Natural killer cell treated with Interleukin-12 subunit alpha and Interleukin-12 subunit beta and Interleukin-15 and Interleukin-18, amount 100 ng/mL, for 72 hours (primary cell): ENCODE results near the gene DTX3. TPM values are rescaled to one million over a fixed set of nuclear protein-coding genes. Genes with fewer than 3 reads are reported as not detected.

Experiments used
- ATAC-seq, 2 donors: fragments of 150-1000 bp; cut with Tn5 transposase in 1 of 2; sonication (Bioruptor Pico), chemical (Tn5 transposase) in 1 of 2; 2 replicates each; pipeline ENCODE4 v1.10.0; 2021
- DNase-seq: peaks from one replicate; pipeline ENCODE4 v3.0.0; 2022; ENCODE audit warnings: low spot score
- H3K27ac Mint-ChIP-seq, 2 donors: 1 replicate in 1 of 2; 2 replicates in 1 of 2; pipeline ENCODE4 v1.8.0; 2022; ENCODE audit warnings: mixed read lengths in 2 of 2, mild to moderate bottlenecking in 1 of 2, moderate library complexity in 1 of 2
- H3K27me3 Mint-ChIP-seq, 2 donors: 1 replicate in 1 of 2; 2 replicates in 1 of 2; pipeline ENCODE4 v1.8.0; 2022; ENCODE audit warnings: mixed read lengths in 2 of 2
- H3K36me3 Mint-ChIP-seq: one replicate; pipeline ENCODE4 v1.8.0; 2022; ENCODE audit warnings: mixed read lengths
- H3K4me1 Mint-ChIP-seq, 2 donors: 1 replicate in 1 of 2; 2 replicates in 1 of 2; pipeline ENCODE4 v1.8.0; 2022; ENCODE audit warnings: low read depth in 2 of 2, mixed read lengths in 2 of 2, mild to moderate bottlenecking in 1 of 2
- H3K4me3 Mint-ChIP-seq: one replicate; pipeline ENCODE4 v1.8.0; 2022; ENCODE audit warnings: mixed read lengths
- H3K9me3 Mint-ChIP-seq: 2 replicates; pipeline ENCODE4 v1.8.0; 2022; ENCODE audit warnings: mixed read lengths
- total RNA-seq, 2 donors: library from RNA; stranded (reverse); gene quantifications; one replicate each; pipeline ENCODE4 v1.2.3, GENCODE V29; 2022

The DTX3 gene
- total RNA-seq, 2 donors from 2014 or later = 15.6 to 18.4 TPM

DNA sequence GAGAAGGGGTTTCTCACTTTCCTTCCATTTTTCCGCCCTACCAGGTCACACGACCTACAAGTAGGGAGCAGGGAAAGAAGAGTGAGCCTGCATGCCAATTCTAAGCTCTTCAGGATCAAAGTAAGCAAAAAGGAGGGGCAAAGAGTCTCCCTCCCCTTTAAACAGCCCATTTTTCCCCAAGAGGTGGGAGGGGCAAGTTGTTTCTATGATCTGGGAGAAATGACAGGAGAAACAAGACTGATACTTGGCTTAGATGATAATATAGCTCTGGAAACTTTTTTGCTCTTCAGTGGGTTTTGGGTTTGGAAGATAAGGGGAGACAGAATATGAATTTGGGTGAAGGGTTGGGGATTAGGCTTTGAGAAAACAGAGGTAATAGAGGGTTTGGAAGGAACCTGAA lies 1.8 kb downstream of the DTX3 start:
- Mint-ChIP-seq H3K27me3 (no peaks in the 10 kb centered on the region), H3K9me3 (no peaks in the 10 kb centered on the region), H3K27ac (no peak overlapping the region), H3K4me3 (peak overlapping the region; percentile 75), H3K4me1 (peaks cover 23 to 38% of the 10 kb centered on the region in 2 donors), H3K36me3 (peaks cover 6% of the 10 kb centered on the region)
- no peak for ATAC-seq
- DNase-seq = no peak

DNA sequence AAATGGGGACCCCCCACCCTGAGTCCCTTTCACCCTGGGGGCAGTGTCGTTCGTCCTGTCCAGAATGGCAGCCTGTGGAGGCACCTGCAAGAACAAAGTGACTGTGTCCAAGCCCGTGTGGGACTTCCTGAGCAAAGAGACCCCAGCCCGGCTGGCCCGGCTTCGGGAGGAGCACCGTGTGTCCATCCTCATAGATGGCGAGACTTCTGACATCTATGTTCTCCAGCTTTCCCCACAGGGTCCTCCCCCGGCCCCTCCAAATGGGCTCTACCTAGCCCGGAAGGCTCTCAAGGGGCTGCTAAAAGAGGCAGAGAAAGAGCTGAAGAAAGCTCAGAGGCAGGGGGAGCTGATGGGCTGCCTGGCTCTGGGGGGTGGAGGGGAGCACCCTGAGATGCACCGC lies 2.2 kb downstream of the DTX3 start:
- Mint-ChIP-seq H3K4me1 (peaks cover 23 to 34% of the 10 kb centered on the region in 2 donors), H3K9me3 (no peaks in the 10 kb centered on the region), H3K27ac (no peak overlapping the region), H3K27me3 (no peaks in the 10 kb centered on the region), H3K36me3 (peaks cover 6% of the 10 kb centered on the region), H3K4me3 (peak overlapping the region; percentile 75)
- ATAC-seq (no peak), DNase-seq (no peak)

DNA sequence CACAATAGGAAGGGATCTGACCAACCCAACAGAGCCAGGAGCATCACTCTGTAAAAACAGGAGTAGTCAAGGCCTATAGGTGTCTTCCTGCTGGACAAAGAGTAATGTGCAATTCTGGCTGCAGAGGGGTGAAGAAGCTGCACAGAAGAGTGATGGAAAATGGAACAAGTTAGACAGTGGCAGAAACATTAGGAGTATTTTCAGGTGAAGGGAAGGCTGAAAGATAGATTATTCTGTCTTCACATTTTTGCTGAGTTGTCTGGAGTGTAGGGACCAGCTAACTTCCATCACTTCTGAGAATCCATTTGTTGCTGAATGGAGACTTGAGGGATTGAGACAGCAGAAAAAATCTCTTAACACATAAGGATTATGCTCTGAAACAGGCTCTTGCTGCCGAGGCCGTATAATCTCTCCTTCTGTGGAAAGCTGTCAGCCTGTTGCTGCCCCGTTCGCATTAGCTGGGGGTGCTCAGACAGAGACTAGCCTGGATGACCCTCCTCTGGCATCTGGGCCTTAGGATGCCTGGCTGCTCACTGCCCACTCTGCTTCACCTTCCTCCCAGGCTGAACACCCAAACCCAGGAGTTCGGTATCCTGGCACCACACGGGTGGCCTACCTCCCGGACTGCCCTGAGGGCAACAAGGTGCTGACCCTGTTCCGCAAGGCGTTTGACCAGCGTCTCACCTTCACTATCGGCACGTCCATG lies 3.5 kb downstream of the DTX3 start:
- DNase-seq (no peak), ATAC-seq (no peak)
- Mint-ChIP-seq H3K4me3 (no peak overlapping the region), H3K9me3 (no peaks in the 10 kb centered on the region), H3K36me3 (no peaks in the 10 kb centered on the region), H3K27me3 (no peaks in the 10 kb centered on the region), H3K27ac (no peak overlapping the region), H3K4me1 (peaks cover 15 to 26% of the 10 kb centered on the region in 2 donors)

DNA sequence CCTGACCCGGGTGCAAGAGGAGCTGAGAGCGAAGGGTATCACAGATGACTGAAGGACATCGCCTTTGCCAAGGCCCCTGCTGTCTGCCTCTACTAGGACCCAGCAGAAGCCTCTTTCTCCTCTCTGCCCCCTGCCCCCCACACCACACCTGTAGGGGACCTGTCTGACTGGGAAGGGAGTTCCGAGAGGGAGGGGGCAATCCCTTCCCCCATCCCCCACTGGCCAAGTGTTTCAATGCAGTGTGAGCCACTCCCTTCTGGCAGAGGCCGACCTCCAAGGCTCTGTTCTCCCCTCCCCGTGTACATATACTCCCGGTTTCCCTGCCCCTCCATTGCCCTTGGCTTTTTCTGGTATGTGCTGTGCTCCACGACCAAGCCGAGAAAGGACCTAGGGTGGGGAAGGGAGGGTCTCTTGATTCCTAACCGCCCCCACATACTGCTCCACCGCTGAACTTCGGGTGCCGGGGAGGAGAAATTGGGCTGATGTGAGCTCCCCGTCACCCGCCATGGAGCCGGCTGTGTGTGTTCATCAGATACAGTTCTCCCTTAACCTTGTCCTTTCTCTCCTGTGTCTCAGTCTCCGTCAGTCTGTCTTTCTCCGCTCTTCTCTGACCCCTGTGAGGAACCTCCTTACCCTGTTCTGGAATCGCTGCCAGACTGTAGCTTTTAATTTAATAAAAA lies 4.6 kb downstream of the DTX3 start:
- Mint-ChIP-seq H3K27me3 (no peaks in the 10 kb centered on the region), H3K4me3 (no peak overlapping the region), H3K4me1 (peaks cover 8 to 16% of the 10 kb centered on the region in 2 donors), H3K9me3 (no peaks in the 10 kb centered on the region), H3K36me3 (no peaks in the 10 kb centered on the region), H3K27ac (no peak overlapping the region)
- ATAC-seq = no peak
- DNase-seq = no peak

DNA sequence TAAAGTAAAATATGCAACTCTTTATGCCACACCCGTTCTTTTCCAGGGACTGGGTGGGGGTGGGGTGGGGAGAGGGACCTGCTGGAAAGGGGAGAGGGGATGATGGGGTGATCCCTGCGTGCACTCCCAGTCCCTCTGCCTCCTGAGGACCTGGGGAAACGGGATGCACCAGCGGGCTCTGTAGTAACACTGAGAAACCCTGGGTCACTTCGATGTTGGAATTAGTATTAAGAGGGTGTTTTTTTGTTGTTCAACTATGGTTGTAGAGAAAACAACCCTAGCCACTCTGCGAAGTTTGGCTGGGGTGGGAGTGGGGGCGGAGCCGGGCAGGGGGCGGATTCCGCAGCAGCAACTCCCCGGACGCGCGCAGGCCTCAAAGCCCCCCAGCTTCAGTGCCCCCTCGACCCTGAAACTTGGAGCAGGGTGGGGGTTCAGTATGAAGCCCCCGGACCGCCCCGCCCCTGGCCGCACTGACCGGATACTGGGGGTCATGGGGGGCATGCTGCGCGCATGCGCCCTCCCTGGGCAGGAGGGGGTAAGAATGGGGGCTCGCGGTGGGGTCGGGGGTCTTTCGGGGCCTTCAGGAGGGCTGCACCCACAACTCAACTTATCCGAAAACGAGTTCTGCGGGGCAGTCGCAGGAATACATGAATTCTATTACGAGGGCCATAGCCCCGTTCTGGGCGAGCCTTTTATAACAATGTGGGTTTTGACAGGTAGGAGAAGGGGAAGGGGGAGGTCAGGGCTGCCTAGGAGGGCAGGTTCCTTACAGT lies 5.3 kb downstream of the DTX3 start:
- ATAC-seq = no peak
- DNase-seq = no peak
- H3K4me3 Mint-ChIP-seq = peak overlapping the region; percentile 54
- H3K36me3 Mint-ChIP-seq = no peaks in the 10 kb centered on the region
- no peaks in the 10 kb centered on the region for H3K27me3 Mint-ChIP-seq
- H3K4me1 Mint-ChIP-seq = peaks cover 8 to 12% of the 10 kb centered on the region in 2 donors
- no peaks in the 10 kb centered on the region for H3K9me3 Mint-ChIP-seq
- H3K27ac Mint-ChIP-seq = peak overlapping the region in 1 of 2 donors; percentile 54

DNA sequence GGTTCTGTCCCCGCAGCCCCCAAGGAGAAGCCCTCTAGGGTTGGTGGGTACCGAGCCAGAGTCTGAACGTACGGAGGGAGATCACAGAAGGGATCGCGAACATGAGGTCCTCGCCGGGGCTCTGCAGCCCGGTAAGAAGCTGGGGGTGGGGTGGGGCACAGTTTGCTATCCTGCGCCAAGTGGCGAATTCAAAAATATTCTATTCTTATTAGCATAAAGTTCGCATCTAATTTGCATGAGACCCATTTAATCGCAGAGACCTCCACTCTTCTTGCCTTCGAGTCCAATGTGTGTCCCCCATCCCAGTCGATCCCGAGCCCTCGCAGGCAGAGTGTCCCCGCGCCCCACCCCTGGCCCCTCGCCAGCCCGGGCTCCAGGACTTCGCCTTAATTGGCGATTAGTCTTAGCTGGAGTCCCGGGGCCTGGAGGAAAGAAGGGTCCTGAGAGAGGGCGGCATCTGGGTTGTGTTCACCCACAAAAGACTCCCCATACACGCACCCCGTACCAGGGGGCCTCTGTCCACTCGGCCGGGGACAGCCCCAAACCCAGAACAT lies 6.0 kb downstream of the DTX3 start:
- ATAC-seq = no peak
- Mint-ChIP-seq H3K27ac (peak overlapping the region in 1 of 2 donors; percentile 54), H3K27me3 (no peaks in the 10 kb centered on the region), H3K4me1 (peaks cover 3 to 5% of the 10 kb centered on the region in 2 donors), H3K36me3 (no peaks in the 10 kb centered on the region), H3K9me3 (no peaks in the 10 kb centered on the region), H3K4me3 (peak overlapping the region; percentile 54)
- no peak for DNase-seq

DNA sequence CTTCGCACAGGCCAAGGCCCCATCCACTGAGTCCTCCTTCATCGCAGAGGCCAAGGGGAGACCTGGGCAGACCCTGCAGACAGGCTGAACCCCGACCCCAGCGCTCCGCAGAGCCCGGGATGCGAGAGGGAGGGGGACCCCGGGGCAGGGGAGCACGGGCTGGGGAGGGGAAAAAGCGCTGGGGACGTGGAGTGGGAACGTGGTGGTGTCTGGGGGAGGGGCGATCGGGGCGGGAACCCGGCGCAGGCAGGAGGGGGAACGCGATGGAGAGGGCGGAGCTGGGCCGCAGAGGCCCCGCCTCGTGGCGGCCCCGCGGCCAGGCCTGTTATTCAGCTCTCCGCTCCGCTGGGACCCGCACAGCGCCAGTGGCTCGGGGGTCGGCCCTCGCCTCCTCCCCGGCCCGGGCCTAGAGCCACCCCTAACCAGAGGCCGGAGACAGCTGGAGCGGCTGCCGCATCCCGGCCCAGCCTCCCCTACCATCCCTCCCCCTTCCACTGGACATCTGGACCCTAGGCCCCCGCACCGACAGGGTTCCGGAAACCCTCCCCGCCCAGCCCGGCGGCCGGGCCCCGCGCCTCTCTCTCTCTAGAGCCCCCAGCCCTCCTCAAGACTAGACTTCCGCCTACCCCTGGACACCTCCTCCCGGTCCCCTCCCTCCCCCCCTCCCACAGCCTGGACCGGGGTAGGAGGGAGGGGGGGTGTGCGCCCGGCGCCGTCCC lies 6.6 kb downstream of the DTX3 start, which contains the start of gene ARHGEF25:
ARHGEF25 (plus strand) TSS at position 328 of the 719 bp plus-strand sequence. CDS start 460 bp downstream, outside the sequence.
- peak; percentile 82 to 84 for ATAC-seq
- H3K9me3 Mint-ChIP-seq = no peaks in the 10 kb centered on the region
- peak within 1 kb of the TSS in 1 of 2 donors; percentile 54 for H3K27ac Mint-ChIP-seq
- H3K4me1 Mint-ChIP-seq = peaks cover 0 to 3% of the 10 kb centered on the region in 2 donors
- peak within 1 kb of the TSS; percentile 54 for H3K4me3 Mint-ChIP-seq
- no peaks in the 10 kb centered on the region for H3K27me3 Mint-ChIP-seq
- DNase-seq = no peak
- H3K36me3 Mint-ChIP-seq = no peaks in the 10 kb centered on the region

DNA sequence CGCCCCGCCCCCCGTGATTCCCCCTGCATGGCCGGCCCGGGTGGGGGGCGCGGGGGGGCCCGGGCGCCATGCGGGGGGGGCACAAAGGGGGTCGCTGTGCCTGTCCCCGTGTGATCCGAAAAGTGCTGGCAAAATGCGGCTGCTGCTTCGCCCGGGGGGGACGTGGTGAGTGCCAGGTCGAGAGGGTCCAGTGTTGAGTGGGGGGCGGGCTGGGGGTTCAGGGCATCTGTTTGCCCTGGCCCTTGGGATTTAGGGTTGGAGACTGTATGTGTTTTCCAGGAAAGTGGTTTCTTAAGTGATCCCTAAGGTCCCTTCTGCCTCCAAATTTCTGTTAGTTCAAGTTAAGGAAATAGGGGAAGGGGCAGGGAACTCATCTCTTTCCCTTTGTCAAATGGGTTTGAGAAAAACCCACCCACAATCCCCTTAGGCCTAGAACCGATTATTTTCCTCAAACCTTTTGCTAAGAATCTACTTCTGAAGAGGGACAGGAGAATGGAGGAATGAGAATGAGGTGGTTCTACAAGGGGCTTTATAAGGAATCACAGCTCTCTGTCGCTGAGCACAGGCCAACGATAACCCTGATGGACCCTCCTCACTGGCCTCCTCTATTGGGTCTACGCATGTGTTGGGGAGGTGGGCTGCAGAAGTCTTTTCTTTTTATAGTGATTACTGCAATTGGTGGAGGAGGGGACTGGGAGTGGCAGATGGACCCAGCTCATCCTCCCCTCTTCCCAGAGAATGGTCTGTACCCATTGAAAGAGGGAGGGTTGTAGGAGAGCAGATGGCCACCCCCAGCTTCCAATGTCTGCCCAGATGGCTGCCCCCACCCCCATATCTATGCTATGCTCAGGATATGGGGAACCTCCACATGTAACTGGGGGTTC lies 7.4 kb downstream of the DTX3 start:
- no peak for DNase-seq
- no peak for ATAC-seq
- no peaks in the 10 kb centered on the region for H3K36me3 Mint-ChIP-seq
- H3K4me1 Mint-ChIP-seq = peaks cover 0 to 3% of the 10 kb centered on the region in 2 donors
- H3K27me3 Mint-ChIP-seq = no peaks in the 10 kb centered on the region
- no peak overlapping the region for H3K27ac Mint-ChIP-seq
- H3K4me3 Mint-ChIP-seq = peak overlapping the region; percentile 36
- H3K9me3 Mint-ChIP-seq = no peaks in the 10 kb centered on the region

DNA sequence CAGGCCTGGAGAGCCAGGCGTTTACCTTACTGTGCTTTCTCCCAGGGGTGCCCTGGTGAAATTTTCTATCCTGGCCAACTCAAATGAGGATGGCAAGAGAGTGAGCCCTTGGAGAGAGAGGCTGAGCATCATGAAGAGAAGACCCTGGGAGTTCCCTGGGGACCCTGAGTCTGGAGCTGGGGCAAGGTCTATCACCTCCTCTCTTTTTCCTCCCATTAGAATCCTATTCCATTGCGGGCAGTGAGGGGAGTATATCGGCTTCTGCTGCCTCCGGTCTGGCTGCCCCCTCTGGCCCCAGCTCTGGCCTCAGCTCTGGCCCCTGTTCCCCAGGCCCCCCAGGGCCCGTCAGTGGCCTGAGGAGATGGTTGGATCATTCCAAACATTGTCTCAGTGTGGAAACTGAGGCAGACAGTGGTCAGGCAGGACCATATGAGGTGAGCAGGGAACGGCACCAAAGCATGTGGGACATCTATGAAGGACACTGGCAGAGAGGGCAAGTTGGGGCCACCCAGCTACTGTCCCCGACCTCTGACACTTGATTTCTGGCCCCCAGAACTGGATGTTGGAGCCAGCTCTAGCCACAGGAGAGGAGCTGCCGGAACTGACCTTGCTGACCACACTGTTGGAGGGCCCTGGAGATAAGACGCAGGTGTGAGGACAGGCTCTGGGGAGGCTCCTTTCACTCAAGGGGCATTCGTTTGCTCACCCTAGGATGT lies 8.2 kb downstream of the DTX3 start:
- no peak overlapping the region for H3K4me3 Mint-ChIP-seq
- H3K9me3 Mint-ChIP-seq = no peaks in the 10 kb centered on the region
- DNase-seq (no peak), ATAC-seq (no peak)
- H3K27me3 Mint-ChIP-seq = peaks cover 0 to 6% of the 10 kb centered on the region in 2 donors
- H3K27ac Mint-ChIP-seq = no peak overlapping the region
- H3K36me3 Mint-ChIP-seq = no peaks in the 10 kb centered on the region
- peaks cover 0 to 3% of the 10 kb centered on the region in 2 donors for H3K4me1 Mint-ChIP-seq

DNA sequence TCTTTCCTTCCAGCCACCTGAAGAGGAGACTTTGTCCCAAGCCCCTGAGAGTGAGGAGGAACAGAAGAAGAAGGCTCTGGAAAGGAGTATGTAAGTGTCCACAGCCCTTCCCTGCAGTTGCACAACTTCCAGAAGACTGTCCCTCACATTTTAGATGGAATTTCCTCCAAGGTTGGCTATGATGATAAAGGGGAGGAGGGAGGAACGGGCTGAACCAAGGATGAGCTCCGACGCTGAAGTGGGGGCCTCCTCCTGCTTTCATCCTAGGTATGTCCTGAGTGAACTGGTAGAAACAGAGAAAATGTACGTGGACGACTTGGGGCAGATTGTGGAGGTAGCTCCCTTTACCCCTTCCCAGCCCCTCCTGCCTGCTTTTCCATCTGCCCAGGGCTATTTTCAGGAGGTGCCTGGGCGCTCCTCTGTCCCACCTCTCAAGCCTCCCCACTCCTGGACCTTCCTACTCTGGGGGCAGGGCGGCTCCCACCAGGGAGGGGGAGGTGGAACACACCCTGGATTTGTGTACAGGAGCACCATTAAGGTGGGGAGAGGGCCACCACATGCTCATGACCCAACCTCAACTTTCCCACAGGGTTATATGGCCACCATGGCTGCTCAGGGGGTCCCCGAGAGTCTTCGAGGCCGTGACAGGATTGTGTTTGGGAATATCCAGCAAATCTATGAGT lies 8.9 kb downstream of the DTX3 start:
- H3K27ac Mint-ChIP-seq = no peak overlapping the region
- no peak for ATAC-seq
- peaks cover 0 to 3% of the 10 kb centered on the region in 2 donors for H3K4me1 Mint-ChIP-seq
- DNase-seq = no peak
- H3K4me3 Mint-ChIP-seq = no peak overlapping the region
- H3K36me3 Mint-ChIP-seq = no peaks in the 10 kb centered on the region
- H3K27me3 Mint-ChIP-seq = peaks cover 3 to 8% of the 10 kb centered on the region in 2 donors
- H3K9me3 Mint-ChIP-seq = no peaks in the 10 kb centered on the region

DNA sequence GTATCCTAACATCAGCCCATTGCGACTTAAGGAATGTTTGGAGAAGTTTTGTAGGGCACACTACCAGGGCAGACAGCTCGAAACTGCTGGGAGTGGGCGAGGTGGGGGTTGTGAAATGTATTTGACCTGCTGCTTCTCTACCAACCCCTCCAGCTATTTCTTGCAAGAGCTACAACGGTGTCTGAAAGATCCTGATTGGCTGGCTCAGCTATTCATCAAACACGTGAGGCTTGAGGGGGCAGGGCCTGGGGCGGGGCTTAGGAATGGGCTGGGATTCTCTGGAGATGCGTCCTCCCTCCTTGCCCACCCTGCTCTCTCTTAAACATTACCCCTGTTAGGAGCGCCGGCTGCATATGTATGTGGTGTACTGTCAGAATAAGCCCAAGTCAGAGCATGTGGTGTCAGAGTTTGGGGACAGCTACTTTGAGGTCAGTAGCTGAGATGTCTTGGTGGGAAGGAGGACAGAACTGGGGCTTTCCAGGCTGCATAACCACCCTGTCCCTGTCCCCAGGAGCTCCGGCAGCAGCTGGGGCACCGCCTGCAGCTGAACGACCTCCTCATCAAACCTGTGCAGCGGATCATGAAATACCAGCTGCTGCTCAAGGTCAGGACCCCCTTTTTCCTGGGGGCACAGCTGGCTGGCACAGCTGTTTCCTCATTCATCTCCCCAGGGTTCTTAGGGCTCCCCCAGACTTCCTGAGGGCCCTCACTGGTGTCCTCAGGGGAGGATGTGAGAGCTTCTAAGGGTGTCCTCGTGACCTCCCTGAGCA lies 9.7 kb downstream of the DTX3 start:
- ATAC-seq = no peak
- DNase-seq = no peak
- H3K4me1 Mint-ChIP-seq = peaks cover 0 to 3% of the 10 kb centered on the region in 2 donors
- no peaks in the 10 kb centered on the region for H3K9me3 Mint-ChIP-seq
- H3K27me3 Mint-ChIP-seq = peaks cover 9 to 16% of the 10 kb centered on the region in 2 donors
- no peak overlapping the region for H3K4me3 Mint-ChIP-seq
- H3K27ac Mint-ChIP-seq = no peak overlapping the region
- no peaks in the 10 kb centered on the region for H3K36me3 Mint-ChIP-seq
